ENCODE data around the gene SRRM3.

- TF ChIP-seq SREBF2 (IDR thresholded peaks at IDR 0.05) (no peak), PBX3 (IDR thresholded peaks at IDR 0.05) (no peak)
These were observed 130.4 kb downstream of the SRRM3 start for GRCh38 chr7:76332078-76332477.
